NCI-H2107 treated with DMSO at 0.1 percent for 48 hours (cell line): ENCODE measurements around the gene SALL1.

Experiments
- DNase-seq: peaks from one replicate; lab custom pipeline; 2025; ENCODE audit not compliant: unreplicated experiment; lab: John Stamatoyannopoulos, UW

SALL1 gene

GRCh38 chr16:51157698-51158097, 6.6 kb upstream of the SALL1 start:
- DNase-seq, result no peak

DNA sequence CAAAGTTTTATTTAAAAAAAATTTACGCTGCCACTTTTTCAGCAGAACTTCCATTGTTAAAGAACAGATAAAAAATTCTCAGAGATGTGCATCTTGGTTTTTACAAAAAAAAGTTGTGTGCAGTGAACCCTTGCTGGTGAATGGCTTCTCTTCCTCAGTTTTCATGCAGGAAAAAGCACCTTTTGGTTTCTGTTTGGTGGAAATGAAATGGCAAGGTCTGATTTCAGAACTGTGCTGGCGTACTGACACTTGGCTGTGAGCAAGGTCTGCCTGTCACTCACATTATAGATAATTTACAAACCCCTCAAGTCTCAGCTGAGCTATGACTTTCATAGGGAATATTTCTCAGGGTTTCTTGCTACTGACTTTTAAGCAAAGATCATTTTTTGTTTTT, 5.7 kb upstream of the SALL1 start:
- DNase-seq, result no peak

- no peak for DNase-seq
Observed at GRCh38 chr16:51155820-51156806, 5.0 kb upstream of the SALL1 start.

DNA sequence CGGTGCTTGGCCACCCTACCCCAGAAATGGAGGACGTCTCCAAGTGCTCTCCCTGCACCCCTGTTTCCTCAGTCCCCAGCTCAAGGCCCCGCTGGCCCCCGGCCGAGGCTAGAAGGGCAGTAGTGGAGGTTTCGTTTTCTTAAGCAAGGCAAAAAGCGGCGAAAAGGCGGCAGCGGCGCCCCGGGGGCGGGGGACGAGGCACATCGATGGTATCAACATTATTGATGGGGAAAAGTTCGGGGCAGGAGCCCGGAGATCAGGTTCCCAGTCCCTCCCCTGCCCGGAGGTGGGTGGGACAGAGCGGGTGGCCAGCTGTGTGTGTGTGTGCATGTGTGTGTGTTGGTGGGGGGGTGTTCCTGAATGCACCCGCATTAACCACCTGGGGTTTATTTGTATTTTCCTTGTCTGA, 4.1 kb upstream of the SALL1 start:
- DNase-seq, result no peak

DNA sequence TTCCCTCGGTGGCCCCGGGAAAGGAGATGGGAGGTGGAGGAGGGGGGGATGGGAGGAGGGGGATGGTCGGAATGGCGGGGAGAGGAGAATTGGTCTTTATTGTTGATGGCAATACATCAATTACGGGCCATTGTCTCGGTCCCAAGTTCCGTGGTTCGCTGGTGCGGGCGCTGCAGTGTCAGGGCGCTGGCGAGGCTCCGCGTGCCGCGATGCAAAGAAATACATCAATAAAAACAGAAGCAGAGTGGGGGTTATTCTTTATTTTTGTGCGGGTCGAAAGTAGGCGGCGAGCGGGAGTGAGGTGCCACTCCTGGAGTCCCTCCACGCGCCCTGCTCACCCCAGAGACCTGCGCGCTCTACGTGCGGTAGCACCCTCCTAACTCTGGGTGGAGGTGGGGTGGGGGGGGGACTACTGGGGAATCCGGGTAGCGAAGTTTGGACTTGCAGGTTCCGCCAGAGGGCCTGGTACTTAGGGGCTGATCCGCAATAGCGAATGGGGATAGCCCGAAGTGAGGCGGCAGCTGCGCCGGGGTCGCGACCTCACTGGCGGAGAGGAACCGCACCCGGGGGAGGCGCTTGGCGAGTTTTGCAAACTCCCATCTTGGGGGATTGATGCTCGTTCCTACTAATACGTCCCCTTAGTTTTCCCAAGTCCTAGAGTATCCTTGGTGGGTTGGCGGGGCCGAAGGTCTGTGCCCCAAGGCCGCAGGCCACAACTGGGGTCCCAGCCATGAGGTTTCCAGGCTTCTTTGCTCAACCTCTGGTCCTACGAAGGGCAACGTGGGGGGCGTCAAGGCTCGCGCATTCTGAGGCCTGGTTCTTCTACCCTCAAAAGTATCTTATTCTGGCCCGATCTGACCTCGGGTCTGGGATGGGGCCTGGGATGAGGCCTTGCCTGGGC, 3.5 kb upstream of the SALL1 start:
- no peak for DNase-seq

- DNase-seq, result no peak
Observed at GRCh38 chr16:51153577-51154031, 2.5 kb upstream of the SALL1 start.

DNA sequence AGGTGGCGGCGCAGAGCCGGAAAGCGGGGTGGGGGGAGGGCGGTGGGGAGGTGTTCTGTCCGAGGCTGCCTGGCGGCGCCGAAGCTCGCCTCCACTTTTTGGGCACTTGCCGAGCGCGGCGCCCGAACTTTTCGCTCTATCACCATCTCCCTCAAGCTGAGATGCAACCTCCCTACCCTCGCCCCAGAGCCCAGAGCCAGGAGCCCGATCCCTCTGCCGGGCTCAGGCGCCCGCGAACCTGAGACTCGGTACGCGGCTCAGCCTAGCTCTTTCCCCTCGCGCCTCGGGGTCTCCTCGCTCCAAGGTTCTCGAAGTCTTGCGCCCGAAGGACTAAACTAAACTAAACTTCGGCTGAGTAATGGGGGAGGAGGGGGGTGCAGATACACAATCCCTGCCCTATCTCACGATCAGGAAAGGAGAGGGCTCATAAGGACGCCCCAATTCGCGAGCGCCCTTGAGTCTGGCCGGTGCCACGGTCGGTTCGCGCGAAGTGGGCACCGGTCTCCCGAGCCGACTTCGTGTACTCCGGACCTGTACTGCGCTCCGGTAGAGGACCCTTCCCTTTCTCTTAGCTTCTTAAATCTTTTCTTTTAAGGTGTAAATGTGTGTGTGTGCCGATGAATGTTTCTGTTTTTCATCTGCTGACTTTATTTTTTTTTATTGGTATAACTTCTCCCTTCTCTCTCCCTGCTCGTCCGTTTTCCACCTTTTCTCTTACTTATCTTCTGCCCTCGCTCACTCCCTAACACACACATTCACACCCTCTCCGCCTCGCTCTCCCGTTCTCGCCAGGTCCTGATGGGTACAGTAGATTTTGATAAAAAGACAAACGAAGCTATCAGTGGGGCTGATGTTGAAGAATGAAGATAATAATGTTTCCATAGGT, 1.9 kb upstream of the SALL1 start:
- no peak for DNase-seq

- DNase-seq, result no peak
Observed at GRCh38 chr16:51151961-51152663, 1.0 kb upstream of the SALL1 start.

GRCh38 chr16:51151435-51151960, 428 bp upstream of the SALL1 start:
- DNase-seq, result no peak

DNA sequence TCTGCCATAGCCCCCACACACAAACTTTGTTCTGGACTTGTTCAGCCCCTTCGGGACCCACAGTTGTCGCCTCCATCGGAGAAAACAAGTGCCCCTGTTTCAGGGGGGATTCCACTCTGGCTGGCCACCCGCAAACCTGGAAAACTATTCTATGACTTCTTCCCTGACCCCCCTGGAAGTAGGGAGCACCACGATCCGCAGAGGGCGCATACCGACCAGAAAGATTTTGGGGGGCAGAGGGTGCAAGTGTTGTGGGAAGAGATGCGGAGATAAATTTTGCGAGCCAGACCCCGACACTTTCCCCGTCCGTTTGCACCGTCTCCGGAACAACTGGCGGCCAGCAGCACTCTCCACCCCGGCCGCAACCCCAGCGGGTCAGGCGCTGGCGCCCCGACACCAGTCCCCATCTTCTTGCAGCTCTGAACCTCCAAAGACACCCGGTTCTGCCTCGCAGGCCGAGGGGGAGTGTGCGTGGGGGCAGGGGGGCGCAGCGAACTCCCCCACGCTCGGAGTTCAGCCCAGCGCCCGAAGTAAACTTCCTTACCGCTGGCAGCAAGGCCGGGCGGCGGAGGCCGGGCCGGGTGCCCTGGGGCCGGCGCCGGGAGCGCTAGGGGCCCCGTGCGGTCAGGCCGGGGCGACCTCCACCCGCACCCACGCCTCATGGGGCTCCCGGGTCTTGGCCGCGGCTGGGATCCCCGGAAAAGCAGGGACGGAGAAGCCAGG, 744 bp downstream of the SALL1 start:
- no peak for DNase-seq

DNA sequence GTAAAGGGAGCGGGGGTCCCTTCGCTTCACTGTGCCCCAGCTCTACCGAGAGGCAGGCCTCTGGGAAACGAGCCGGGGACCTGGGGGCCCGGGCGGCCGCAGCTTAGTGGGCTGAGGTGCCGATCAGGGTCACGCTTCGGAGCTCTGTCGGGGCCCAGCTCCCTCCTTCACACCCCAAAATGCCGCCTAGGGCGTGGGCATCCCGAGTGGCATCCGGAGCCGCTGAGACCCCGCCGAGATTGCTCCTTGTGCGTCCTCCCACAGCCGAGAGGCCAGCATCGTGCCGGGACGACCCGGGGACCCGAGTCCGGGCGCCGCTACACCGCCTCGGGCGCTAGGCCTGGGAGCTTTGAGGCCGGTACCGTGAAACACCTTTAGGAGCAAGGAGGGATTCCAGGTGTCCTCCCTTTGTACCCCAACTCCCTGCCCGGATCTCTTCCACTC, 1.3 kb downstream of the SALL1 start:
- DNase-seq, result no peak

DNA sequence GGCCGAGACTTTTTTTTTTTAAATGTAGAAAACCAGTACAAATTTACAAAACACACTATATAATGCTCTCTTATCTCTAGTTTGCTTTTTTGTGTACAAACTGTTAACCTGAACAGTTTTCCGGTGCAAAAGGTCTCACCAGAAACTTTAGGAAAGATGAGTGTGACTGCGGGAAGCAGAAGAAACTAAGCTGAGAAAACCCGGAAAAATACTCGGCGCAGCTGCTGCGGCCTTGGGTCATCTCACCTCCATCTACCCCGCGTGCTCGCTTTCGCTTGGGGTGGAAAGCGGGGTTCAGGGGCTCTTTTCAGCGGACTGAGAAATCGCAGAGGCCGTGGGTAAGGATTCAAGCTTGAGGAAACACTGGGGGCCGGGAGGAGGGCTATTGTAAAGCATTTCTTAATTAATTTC, 1.8 kb downstream of the SALL1 start:
- no peak for DNase-seq

DNA sequence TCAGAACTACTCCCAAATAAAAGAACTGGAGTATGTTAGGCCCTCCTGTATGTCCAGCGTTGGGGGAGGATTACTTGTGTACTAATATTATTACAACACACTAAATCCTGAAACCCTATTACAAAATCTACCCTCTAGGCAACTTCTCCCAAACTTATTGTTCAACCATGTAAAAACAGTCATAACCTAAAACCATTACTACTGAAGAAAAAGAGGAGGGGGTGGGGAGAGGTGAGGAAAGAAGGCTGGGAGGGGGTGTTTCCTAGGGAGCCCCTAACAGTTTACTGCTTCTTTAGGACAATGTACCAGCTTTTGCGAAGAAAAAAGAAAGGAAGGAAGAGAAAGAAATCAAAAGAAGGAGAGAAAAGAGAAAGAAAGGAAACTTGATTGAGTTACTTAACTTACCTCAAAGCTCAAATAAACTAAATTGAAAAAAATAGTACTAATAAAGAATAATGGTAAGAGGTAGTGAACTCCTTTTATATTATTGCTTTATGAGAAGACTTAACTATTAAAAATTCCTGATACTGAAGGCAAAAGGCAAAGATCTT, 2.3 kb downstream of the SALL1 start:
- no peak for DNase-seq

DNA sequence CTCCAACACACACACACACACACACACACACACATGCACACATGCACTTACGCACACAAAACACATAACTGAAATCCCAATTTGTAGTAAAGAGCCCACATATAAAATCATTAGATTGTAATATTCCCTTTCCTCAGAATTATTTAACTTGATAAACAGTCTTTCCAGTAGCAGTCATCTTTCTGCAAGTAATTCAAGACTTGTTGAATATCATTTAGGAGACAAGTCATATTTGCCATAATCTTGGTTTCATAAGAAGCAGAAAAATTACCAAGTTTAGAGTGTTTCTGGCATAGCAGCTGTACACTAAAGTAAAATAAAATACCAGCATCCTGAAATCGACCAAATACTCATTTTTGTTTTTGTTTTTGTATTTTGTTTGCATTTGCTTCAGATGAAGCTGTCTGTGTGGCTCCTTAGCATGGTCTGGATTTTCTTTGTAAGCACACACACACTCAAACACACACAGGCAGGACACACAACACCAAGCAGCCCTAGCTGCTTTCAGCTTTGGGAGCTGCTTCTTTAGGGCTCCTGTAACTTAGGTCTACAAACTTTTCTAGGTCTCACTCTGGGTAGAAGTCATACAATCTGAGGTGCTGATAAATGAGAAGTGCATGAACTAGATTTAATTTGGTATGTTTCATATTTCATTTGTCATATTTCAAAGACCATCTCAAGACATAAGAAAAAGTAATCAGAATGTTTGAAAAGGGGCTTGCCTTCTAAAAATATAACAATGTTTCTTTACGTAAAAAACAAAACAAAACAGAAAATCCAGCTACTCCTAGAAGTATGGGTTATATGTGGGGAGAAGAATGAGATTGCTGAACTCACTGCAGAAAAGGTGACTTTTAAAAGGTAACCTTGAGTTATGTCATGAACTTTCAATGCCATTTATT, 3.0 kb downstream of the SALL1 start:
- no peak for DNase-seq

DNA sequence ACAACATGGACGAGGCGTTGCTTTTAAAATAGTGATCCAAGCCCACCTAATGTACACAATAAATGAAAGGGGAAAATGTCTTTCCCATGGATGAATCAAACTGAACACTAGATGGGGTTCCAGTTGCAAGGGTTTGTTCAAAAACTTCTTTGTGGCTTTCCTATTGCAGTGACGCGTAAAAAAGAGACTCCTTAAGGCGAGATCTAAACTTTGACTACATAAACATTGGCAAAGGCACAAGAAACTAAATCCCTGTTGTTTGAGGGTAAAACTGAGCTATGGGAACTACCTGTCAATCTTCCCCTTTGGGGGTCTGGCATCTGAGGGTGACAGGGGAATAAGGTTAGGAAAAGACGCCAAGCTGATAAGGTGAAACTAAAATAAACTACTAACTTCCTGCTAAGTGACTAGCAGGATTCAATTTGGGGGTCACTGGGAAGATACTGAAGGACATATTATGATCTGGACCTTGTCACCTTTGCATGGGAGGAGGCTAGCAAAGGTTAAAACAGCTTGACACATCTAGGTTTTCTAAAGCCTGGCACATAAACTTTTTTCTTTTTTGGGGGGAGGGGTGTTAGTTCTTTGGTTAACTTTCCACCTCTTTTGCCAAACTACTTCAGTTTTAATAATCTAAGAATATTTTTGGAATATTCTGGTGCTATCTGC, 4.7 kb downstream of the SALL1 start:
- no peak for DNase-seq

DNA sequence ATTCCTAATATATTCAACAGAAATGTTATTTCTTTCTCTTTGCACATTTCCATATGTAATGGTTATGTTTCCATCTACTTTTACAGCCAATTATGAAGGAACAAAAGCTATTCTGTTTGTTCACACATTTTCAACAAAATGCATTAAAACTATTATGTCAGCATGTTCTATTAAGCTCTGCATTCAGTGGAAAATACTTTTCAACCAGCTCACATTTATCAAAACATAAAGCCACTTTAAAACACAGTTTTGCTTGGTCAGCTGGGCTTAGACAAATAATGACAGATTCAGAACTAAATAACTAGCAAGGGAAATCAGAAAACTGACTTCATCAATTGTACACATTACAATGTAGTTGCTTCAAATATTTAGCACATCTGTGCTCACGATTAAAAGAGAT, 6.9 kb downstream of the SALL1 start:
- DNase-seq, result no peak
